GM12801 (cell line): Measurements from ENCODE around the gene GRM1.

ENCODE experiments used
- CTCF ChIP-seq: IDR thresholded peaks from one replicate; pipeline ENCODE4 v1.5.1; 2011; ENCODE audit warnings: control low read depth; ENCODE audit not compliant: insufficient read length; ENCODE audit errors: extremely low read depth

Gene GRM1

DNA sequence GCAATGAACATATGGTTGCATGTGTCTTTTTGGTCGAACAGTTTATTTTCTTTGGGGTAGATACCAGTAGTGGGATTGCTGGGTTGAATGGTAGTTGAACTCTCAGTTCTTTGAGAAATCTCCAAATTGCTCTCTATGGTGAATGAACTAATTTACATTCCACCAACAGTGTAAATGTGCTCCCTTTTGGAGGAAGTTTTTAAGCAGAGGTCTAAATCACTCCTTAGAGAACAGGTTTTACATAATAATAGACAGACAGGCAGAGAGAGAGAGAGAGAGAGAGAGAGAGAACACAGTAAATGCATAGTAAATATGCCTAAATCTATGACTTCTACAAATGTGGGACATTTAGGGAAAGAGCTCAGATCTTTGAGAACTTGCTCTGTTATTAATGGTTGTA is 37.6 kb downstream of the GRM1 start:
- no peak for TF ChIP-seq CTCF

GRCh38 chr6:146071781-146072180 is 42.9 kb downstream of the GRM1 start:
- TF ChIP-seq CTCF: no peak

GRCh38 chr6:146077992-146078391 is 49.1 kb downstream of the GRM1 start:
- TF ChIP-seq CTCF: no peak

GRCh38 chr6:146087386-146087785 is 58.5 kb downstream of the GRM1 start:
- TF ChIP-seq CTCF: no peak

- no peak for TF ChIP-seq CTCF
Measured at GRCh38 chr6:146090474-146090873, 61.6 kb downstream of the GRM1 start.

- no peak for TF ChIP-seq CTCF
Measured at GRCh38 chr6:146092961-146093686, 64.3 kb downstream of the GRM1 start.

GRCh38 chr6:146095481-146095880 is 66.6 kb downstream of the GRM1 start:
- no peak for TF ChIP-seq CTCF
